Mesenteric fat pad (tissue), 1 donor: ENCODE measurements around the gene NEBL. TPM values are rescaled to one million over a fixed set of nuclear protein-coding genes. Genes with fewer than 3 reads are reported as not detected.

Experiments used
- DNase-seq: peaks from one replicate; pipeline ENCODE4 v3.0.0-alpha.2; 2020; ENCODE audit warnings: low spot score
- total RNA-seq: library from RNA; stranded (reverse); fragmentation: NEBNext Ultra II Directional; extraction: Animal tissue kit (Norgen Biotek cat#: 25700); gene quantifications from one replicate; pipeline ENCODE4 v1.2.1, GENCODE V29; 2021
- donor health status: DM: yes; HTN: yes; CAD: no.

Gene NEBL
- total RNA-seq, 1 donor from 2014 or later, result 0.80 TPM

GRCh38 chr10:20903635-20904390 is 6.7 kb upstream of the NEBL start:
- DNase-seq, result no peak

- no peak for DNase-seq
These were observed 4.0 kb upstream of the NEBL start for GRCh38 chr10:20901110-20901509.

- DNase-seq, result no peak
These were observed 1.9 kb upstream of the NEBL start for GRCh38 chr10:20898866-20899535.

- no peak for DNase-seq
These were observed 3.8 kb downstream of the NEBL start for GRCh38 chr10:20893297-20893696.

- DNase-seq, result no peak
These were observed 4.3 kb downstream of the NEBL start for GRCh38 chr10:20892796-20893195.

GRCh38 chr10:20892011-20892585 is 5.0 kb downstream of the NEBL start:
- no peak for DNase-seq

GRCh38 chr10:20891338-20891714 is 5.8 kb downstream of the NEBL start:
- no peak for DNase-seq

GRCh38 chr10:20890491-20891337 is 6.4 kb downstream of the NEBL start:
- no peak for DNase-seq

GRCh38 chr10:20890009-20890408 is 7.1 kb downstream of the NEBL start:
- DNase-seq, result no peak

GRCh38 chr10:20888620-20889330 is 8.3 kb downstream of the NEBL start:
- DNase-seq, result no peak

GRCh38 chr10:20887706-20888555 is 9.2 kb downstream of the NEBL start:
- no peak for DNase-seq

GRCh38 chr10:20885678-20886077 is 11.4 kb downstream of the NEBL start:
- DNase-seq, result no peak

GRCh38 chr10:20883552-20883951 is 13.6 kb downstream of the NEBL start:
- no peak for DNase-seq

GRCh38 chr10:20882091-20882490 is 15.0 kb downstream of the NEBL start:
- DNase-seq, result no peak

- no peak for DNase-seq
These were observed 18.0 kb downstream of the NEBL start for GRCh38 chr10:20879136-20879535.

- DNase-seq, result no peak
These were observed 18.8 kb downstream of the NEBL start for GRCh38 chr10:20877986-20878983.

- no peak for DNase-seq
These were observed 19.6 kb downstream of the NEBL start for GRCh38 chr10:20877554-20877953.

GRCh38 chr10:20874261-20874660 is 22.9 kb downstream of the NEBL start:
- DNase-seq, result no peak

- no peak for DNase-seq
These were observed 25.1 kb downstream of the NEBL start for GRCh38 chr10:20871970-20872369.
